Body of pancreas (tissue), 4 donors: Measurements from ENCODE around the gene ZNF423.

ENCODE experiments used
- POLR2A ChIP-seq, 3 donors: fragments of 450-650 bp; IDR thresholded peaks; one replicate each; pipeline ENCODE4 v1.6.1; 2016; ENCODE audit warnings: antibody characterized with exemption in 3 of 3, mild to moderate bottlenecking in 2 of 3
- TF ChIP-seq, protein P1 (sequence below), 7 experiments: fragments of 450-650 bp in 4 of 7; fragments of 200-600 bp in 3 of 7; sonication (generic) in 3 of 7; IDR thresholded peaks; one replicate each; pipeline ENCODE4 v1.5.1; 2016 to 2019; ENCODE audit warnings: antibody characterized with exemption in 7 of 7

DNA sequence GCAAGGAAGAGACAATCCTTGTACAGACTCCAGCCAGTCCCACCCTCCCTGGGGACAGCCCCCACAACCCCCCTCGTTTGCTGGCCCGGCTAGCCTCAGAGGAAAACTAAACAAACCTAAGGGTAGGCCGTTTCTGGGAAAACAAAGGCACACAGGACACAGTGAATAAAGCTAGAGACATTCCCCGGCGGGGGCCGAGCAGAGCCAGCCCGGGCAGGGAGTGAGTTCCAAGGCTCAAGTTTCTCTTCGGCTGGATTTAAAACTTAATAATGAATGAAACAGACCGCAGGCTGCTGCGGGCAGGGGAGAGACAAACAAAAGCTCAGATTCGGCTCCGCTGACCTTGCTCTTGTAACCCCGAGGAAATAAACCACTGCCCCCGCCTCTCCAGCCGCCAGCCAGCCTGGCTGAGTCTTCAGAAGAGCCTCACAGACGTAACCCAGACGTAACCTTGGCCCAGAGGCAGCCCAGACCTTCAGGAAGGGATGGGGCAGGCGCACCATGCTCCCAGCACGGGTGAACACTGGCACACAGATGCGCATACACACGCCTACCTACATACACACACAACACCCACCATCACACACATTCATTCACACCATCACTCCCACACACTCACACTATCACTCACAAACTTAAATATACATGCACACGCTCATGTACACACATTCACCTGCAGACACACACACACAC, 216.0 kb downstream of the ZNF423 start:
- TF ChIP-seq, protein P1, sequence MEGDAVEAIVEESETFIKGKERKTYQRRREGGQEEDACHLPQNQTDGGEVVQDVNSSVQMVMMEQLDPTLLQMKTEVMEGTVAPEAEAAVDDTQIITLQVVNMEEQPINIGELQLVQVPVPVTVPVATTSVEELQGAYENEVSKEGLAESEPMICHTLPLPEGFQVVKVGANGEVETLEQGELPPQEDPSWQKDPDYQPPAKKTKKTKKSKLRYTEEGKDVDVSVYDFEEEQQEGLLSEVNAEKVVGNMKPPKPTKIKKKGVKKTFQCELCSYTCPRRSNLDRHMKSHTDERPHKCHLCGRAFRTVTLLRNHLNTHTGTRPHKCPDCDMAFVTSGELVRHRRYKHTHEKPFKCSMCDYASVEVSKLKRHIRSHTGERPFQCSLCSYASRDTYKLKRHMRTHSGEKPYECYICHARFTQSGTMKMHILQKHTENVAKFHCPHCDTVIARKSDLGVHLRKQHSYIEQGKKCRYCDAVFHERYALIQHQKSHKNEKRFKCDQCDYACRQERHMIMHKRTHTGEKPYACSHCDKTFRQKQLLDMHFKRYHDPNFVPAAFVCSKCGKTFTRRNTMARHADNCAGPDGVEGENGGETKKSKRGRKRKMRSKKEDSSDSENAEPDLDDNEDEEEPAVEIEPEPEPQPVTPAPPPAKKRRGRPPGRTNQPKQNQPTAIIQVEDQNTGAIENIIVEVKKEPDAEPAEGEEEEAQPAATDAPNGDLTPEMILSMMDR (IDR thresholded peaks at IDR 0.05), result no peak
- no peak for TF ChIP-seq POLR2A (IDR thresholded peaks at IDR 0.05)
